ENCODE measurements around the gene NKX6-2.

- TF ChIP-seq MAX (IDR thresholded peaks at IDR 0.05): no peak
- no peak for TF ChIP-seq FOXM1 (IDR thresholded peaks at IDR 0.05; ENCODE audit: borderline replicate concordance, low read depth)
- no peak for TF ChIP-seq REST (IDR thresholded peaks at IDR 0.05; ENCODE audit: low read depth)
Observed at GRCh38 chr10:132792796-132793195, 6.8 kb upstream of the NKX6-2 start.

All from Ishikawa (cell line).